HG02973 (cell line): ENCODE results near the gene FDX2.

Experiments
- ATAC-seq: cut with Tn5 transposase; IDR thresholded peaks from one replicate; pipeline ENCODE4 v1.9.1; 2021; ENCODE audit warnings: moderate library complexity; ENCODE audit not compliant: unreplicated experiment

The FDX2 gene

DNA sequence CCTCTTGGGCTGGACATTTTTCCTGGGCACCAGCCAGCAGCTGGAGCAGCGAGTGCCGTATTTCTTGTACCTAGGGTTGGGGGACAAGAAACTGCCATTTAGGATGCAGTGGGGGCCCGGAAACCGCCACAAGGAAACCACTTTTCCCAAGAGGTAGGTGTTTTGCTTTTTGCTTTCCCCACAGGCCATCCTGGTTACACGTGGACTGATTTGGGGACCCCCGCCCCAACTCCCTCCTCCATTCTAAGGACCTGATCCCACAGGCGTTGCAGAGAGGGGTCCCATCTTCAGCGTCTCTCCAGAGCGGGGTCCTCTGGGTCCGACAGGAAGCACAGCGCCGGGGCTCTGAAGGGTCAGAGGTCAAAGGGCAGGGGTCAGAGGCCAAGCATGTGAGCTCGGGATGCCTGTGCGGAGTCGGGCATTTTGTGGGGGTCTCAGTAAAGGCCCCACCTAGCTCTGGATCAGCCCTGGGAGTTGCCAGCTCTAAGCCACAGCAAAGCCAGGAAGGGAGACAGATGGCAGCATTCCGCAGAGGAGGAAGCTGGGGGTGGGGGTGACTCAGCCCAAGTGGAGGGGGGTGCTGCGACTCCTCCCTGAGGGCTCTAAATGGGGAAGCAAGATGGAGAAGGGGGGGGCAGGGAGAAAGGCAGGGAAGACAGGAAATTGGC lies 10.5 kb downstream of the FDX2 start:
- no peak for ATAC-seq

DNA sequence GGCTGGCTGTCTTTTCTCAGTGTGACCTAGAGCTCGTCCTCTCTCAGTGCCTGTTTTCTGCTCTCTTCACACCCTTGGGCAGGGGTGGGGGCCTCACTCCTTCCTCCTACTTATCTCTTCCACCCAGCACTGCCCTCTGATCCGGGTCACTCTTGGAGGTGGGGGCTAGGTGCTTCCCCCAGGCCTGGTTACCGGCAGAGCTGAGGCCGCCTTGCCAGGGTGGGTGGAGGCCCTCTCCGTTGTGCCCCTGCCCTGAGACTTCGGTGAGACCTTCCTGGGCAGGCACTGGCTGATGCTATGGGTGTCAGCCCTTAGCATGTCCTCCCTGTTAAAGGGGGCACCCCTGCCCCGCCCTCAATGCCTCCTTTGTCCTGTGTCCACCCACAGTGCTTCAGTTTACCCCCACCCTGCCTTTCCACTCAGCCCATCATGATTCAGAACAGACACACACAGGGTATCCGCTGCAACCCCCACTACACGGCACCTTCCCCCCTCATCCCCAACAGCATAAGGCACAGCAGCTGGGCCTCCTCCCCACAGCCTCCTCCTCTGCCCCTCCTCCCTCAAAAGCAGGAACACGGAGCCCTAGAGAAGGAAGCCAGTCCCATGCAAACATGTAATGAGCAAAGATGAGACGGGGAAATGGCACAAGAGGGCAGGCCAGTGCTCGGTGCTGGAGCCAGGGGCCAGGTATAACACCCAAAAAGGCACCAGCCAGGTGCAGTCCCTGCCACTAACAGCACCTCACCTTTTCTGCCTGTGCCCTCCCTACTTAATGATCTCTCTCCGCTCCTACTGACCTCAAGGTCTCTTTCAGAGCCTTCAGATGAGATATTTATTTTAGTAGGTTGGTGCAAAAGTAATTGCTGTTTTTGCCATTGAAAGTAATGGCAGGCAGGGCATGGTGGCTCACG lies 16.0 kb downstream of the FDX2 start:
- ATAC-seq: no peak

DNA sequence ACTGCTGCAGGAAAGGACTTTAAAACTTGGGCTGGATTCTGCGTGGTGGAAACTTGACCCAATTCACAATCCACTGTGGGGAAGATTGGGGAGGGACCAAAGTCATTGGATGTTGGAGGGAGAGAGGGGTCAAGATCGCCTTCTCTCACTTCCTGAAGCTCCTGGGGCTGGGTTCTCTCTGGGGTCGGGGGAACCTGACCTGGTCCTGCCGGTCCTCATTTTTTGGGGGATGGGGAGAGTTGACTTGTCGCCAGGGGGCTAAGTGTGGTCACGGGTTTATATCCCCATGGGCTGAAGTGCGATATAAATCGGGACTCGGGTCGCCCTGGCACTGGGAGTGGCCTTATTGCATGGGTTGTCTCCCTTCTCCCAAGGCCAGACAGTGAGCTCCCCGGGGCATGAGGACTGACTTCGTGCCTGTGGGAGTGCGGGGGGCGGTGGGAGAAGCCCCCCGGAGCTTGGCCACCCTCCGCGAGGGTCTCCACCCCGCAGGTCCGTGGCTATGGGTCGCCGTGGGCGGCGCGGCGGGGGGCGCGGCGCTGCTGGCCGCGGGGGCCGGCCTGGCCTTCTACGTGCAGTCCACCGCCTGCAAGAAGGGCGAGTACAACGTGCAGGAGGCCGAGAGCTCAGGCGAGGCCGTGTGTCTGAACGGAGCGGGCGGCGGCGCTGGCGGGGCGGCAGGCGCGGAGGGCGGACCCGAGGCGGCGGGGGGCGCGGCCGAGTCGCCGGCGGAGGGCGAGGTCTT lies 19.8 kb downstream of the FDX2 start:
- no peak for ATAC-seq

DNA sequence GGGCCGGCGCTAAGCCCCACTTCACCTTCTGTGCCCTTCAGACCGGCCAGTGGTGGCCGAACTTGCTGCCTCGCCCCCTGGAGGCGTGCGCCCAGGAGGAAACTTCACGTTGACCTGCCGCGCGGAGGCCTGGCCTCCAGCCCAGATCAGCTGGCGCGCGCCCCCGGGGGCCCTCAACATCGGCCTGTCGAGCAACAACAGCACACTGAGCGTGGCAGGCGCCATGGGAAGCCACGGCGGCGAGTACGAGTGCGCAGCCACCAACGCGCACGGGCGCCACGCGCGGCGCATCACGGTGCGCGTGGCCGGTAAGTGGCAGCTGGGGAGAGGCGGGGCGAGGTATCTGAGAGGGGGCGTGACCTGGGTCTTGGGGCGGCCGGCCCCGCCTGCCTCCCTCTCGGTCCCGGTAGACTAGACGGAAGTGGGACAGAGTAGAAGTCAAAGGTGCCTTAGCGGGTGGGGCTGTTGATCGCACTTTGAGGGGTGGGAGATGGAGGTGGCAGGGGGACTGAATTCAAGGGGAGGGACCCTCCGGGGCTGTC lies 20.4 kb downstream of the FDX2 start:
- ATAC-seq: no peak

DNA sequence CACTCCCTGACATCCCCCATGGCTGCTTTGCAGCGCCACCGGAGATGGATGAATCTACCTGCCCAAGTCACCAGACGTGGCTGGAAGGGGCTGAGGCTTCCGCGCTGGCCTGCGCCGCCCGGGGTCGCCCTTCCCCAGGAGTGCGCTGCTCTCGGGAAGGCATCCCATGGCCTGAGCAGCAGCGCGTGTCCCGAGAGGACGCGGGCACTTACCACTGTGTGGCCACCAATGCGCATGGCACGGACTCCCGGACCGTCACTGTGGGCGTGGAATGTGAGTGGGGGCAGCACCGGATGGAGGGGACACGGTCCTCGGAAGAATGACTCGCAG lies 21.5 kb downstream of the FDX2 start:
- no peak for ATAC-seq

DNA sequence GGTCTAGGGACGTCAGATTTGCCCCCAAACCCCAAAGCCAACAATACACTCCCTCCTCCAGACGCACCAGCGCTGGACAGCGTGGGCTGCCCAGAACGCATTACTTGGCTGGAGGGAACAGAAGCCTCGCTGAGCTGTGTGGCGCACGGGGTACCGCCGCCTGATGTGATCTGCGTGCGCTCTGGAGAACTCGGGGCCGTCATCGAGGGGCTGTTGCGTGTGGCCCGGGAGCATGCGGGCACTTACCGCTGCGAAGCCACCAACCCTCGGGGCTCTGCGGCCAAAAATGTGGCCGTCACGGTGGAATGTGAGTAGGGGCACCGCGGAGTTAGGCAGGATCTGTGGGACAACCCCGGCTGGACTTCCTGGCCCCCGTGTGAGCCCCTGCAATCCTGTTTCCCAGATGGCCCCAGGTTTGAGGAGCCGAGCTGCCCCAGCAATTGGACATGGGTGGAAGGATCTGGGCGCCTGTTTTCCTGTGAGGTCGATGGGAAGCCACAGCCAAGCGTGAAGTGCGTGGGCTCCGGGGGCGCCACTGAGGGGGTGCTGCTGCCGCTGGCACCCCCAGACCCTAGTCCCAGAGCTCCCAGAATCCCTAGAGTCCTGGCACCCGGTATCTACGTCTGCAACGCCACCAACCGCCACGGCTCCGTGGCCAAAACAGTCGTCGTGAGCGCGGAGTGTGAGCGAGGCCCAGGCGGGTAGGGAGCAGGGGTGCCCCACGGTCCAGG lies 22.0 kb downstream of the FDX2 start:
- no peak for ATAC-seq

DNA sequence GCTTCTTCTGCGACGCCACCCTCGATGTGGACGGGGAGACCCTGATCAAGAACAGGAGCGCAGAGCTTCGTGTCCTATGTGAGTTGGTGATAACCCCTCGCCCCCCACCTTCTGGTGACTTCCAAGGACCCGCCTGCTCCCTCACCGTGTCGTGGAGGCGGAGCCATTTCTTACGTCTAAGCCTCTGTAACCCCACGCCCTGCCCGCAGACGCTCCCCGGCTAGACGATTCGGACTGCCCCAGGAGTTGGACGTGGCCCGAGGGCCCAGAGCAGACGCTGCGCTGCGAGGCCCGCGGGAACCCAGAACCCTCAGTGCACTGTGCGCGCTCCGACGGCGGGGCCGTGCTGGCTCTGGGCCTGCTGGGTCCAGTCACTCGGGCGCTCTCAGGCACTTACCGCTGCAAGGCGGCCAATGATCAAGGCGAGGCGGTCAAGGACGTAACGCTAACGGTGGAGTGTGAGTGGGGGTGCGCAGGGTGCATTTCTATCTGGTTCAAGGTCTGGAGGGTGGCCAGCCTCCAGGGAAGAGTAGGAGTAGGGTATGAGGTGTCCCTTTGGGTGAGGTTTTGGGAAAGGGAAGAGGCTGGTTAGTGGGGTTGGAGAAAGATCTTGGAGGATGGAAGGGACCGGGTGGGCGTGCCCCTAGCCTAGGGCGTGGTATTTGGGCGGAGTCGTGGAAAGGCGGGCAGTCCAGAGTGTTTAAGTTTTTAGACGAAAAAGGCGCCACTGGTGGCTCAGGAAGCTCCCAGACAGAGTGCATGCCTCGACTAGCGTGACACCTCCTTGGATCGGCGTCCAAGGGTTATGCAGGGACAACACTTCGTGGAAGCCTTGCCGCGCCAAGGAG lies 22.8 kb downstream of the FDX2 start:
- no peak for ATAC-seq

DNA sequence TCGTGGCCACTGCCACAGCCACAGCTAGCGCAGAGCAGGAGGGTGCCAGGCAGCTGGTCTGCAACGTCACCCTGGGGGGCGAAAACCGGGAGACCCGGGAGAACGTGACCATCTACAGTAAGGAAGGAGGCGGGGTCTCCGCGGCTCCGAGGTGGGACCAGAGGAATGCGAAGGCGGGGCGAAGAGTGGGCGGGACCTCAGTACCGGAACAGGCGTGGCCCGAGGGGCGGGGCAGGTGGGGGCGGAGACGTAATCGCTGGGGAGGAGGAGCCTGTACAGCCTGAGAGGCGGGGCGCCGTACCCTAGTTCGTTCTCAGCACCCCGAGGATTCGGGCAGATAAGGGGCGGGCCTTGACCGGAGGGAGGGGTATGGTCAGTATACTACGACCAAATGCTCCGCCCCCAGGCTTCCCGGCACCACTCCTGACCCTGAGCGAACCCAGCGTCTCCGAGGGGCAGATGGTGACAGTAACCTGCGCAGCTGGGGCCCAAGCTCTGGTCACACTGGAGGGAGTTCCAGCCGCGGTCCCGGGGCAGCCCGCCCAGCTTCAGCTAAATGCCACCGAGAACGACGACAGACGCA lies 23.5 kb downstream of the FDX2 start:
- peak; percentile 40 for ATAC-seq

DNA sequence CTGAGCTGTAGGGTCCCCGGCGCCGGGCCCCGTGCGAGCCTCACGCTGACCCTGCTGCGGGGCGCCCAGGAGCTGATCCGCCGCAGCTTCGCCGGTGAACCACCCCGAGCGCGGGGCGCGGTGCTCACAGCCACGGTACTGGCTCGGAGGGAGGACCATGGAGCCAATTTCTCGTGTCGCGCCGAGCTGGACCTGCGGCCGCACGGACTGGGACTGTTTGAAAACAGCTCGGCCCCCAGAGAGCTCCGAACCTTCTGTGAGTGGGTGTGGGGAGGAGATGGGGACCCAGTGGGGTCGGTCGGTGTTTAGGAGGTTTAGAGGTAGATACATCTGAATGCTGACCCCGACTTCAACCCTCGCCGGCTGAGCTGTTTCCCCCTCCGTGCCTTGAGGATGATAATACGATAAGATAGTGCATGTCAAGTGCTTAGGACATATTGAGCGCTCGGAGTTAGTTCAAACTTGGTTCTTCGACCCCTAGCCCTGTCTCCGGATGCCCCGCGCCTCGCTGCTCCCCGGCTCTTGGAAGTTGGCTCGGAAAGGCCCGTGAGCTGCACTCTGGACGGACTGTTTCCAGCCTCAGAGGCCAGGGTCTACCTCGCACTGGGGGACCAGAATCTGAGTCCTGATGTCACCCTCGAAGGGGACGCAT lies 24.1 kb downstream of the FDX2 start:
- ATAC-seq: no peak

DNA sequence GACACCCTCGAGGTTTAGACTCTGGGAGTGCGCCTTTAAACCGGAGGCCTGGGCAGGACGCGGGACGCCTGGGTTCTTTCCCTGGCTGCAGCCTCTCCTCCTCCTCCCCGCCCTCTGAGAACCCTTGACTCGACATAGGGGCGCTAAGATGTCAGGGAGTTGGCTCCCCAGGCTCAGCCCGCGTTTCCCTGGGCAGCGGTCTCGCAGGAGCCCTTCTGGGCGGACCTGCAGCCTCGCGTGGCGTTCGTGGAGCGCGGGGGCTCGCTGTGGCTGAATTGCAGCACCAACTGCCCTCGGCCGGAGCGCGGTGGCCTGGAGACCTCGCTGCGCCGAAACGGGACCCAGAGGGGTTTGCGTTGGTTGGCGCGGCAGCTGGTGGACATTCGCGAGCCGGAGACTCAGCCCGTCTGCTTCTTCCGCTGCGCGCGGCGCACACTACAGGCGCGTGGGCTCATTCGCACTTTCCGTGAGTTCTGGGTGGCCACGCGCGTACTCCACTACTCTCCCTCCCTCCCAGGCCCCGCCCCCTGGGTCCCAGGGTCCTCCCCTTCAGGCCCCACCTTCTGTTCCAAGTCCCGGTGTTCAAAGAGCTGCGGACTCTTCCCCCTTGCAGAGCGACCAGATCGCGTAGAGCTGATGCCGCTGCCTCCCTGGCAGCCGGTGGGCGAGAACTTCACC lies 24.8 kb downstream of the FDX2 start:
- ATAC-seq: no peak

DNA sequence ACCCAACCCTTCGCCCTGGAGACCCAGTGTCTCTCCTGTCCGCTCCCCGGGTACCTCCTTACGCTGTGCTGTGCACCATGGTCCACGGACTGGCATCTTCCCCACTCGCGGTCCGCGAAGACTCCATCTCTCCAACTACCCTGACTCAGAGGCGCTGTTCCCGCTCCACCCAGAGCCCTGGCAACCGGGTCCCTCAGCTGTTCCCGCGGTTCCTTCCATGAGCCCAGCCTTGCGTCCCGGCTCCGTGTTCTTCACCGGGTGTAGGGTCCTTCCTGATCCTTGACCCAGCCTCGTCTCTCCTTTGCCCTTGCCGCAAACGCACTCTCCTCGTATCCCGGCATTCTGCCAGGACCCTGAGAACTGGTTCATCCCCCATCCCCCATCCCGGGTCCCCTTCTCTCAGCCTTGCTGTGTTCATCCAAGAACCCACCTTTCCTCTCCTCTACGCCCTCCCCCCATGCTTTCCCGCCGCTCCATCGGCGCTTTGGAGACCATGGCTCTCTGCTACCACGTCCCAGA lies 25.4 kb downstream of the FDX2 start:
- ATAC-seq: no peak

DNA sequence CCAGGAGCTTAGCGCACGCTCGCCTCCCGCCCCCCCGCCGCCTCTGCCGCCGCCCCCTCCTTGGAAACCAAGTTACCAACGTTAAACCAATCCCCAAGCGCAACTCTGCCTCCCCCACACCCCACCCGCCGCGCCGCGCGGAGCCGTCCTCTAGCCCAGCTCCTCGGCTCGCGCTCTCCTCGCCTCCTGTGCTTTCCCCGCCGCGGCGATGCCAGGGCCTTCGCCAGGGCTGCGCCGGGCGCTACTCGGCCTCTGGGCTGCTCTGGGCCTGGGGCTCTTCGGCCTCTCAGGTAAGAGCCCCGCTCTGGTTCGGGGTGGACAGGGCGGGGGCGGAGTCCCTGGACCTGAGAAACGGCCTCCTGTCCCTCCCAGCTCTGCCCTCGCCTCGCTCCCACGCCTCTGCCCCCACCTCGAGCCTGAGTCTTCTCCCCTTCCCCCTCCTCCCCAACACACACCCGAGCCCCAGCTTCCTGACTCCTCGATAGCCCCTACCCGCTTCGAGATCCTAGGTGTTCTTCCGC lies 25.9 kb downstream of the FDX2 start, which contains the start of gene ICAM5:
Gene ICAM5, plus strand, starts transcription at position 117 of the 521 bp plus-strand sequence. Its CDS starts 92 bp downstream, at position 209.
- ATAC-seq: no peak

DNA sequence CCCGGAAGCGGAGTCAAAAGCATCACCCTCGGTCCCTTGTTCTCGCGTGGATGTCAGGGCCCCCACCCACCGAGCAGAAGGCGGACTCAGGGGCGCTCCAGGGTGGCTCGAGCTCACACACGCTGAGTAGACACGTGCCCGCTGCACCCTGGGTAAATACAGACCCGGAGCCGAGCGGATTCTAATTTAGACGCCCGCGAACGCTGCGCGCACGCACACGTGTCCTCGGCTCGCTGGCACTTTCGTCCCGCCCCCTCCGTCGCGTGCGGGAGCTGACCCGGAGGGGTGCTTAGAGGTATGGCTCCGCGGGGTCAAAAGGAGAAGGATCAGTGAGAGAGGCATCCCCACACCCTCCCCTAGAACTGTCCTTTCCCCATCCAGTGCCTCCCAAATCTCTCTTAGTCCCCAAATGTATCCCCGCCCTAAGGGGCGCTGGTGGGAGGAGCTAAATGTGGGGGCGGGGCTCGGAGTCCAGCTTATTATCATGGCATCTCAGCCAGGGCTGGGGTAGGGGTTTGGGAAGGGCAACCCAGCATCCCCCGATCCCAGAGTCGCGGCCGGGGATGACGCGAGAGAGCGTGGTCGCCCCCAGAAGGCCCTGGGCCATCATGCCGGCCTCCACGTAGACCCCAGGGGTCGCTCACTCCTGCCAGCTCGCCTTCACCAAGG lies 26.5 kb downstream of the FDX2 start:
- no peak for ATAC-seq

DNA sequence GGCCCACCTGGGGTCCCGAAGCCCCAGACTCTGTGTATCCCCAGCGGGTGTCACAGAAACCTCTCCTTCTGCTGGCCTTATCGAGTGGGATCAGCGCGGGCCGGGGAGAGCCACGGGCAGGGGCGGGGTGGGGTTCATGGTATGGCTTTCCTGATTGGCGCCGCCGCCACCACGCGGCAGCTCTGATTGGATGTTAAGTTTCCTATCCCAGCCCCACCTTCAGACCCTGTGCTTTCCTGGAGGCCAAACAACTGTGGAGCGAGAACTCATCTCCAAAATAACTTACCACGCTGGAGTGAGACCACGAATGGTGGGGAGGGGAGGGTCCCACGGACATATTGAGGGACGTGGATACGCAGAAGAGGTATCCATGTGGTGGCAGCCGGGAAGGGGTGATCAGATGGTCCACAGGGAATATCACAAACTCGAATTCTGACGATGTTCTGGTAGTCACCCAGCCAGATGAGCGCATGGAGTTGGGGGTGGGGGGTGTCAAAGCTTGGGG lies 27.1 kb downstream of the FDX2 start:
- ATAC-seq: no peak

DNA sequence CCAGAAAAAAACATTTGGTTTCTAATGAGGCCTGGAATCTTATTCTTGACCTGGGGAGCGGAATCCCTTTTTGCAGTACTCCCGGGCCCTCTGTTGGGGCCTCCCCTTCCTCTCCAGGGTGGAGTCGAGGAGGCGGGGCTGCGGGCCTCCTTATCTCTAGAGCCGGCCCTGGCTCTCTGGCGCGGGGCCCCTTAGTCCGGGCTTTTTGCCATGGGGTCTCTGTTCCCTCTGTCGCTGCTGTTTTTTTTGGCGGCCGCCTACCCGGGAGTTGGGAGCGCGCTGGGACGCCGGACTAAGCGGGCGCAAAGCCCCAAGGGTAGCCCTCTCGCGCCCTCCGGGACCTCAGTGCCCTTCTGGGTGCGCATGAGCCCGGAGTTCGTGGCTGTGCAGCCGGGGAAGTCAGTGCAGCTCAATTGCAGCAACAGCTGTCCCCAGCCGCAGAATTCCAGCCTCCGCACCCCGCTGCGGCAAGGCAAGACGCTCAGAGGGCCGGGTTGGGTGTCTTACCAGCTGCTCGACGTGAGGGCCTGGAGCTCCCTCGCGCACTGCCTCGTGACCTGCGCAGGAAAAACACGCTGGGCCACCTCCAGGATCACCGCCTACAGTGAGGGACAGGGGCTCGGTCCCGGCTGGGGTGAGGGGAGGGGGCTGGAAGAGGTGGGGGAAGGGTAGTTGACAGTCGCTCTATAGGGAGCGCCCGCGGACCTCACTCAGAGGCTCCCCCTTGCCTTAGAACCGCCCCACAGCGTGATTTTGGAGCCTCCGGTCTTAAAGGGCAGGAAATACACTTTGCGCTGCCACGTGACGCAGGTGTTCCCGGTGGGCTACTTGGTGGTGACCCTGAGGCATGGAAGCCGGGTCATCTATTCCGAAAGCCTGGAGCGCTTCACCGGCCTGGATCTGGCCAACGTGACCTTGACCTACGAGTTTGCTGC lies 28.7 kb downstream of the FDX2 start, which contains the start of gene ICAM4:
Gene ICAM4, plus strand, starts transcription at position 153 of the 935 bp plus-strand sequence. Its CDS starts 58 bp downstream, at position 211.
- no peak for ATAC-seq

DNA sequence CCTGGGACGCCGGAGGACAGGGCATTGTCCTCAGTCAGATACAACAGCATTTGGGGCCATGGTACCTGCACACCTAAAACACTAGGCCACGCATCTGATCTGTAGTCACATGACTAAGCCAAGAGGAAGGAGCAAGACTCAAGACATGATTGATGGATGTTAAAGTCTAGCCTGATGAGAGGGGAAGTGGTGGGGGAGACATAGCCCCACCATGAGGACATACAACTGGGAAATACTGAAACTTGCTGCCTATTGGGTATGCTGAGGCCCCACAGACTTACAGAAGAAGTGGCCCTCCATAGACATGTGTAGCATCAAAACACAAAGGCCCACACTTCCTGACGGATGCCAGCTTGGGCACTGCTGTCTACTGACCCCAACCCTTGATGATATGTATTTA lies 30.4 kb downstream of the FDX2 start:
- no peak for ATAC-seq
